HG02623 (cell line): ENCODE results near the gene DVL1.
"Not testable (repeated sequence)": the region's sequence is repeated elsewhere in the genome, so short reads cannot be mapped to it uniquely, and the experiment has no call there.

Source experiments
- ATAC-seq: cut with Tn5 transposase; IDR thresholded peaks from one replicate; pipeline ENCODE4 v1.9.1; 2021; ENCODE audit warnings: moderate library complexity; ENCODE audit not compliant: unreplicated experiment

DVL1 gene

DNA sequence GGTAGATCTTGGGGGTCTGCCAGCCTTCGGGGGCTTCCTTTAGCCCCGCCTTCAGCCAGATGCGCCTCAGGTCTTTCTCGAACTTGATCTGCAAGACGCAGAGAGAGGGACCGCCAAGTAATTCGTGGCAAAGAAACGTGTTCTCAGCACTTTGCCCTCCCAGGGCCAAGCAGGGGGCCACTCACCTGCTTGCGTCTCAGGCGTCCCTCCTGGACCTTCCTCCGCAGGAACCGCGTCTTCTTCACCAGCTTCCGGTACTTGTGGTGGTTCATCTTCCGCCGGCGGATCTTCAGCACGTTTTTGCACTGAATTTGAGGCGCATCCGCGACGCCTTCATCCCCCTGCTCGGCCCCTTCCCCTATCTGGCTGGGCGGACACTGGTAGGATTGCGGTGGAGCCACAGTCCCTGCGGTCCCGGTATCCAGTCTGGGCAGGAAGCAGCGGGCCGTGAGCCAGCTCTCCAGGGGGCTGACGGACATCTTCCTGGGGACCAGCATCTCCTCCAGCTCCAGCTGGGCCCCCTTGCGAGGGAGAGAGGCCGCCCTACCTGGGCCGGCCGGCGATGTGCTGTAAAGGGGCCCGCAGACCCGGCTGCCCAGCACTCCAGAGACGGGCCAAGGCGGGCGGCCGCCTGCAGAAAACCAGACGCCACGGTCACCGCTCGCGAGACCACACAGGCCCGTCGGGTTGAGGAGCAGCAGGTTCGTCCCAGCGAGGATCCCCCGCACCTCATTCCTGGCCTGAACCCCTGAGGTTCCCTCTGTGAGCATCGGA, 24.8 kb upstream of the DVL1 start:
- no peak for ATAC-seq

DNA sequence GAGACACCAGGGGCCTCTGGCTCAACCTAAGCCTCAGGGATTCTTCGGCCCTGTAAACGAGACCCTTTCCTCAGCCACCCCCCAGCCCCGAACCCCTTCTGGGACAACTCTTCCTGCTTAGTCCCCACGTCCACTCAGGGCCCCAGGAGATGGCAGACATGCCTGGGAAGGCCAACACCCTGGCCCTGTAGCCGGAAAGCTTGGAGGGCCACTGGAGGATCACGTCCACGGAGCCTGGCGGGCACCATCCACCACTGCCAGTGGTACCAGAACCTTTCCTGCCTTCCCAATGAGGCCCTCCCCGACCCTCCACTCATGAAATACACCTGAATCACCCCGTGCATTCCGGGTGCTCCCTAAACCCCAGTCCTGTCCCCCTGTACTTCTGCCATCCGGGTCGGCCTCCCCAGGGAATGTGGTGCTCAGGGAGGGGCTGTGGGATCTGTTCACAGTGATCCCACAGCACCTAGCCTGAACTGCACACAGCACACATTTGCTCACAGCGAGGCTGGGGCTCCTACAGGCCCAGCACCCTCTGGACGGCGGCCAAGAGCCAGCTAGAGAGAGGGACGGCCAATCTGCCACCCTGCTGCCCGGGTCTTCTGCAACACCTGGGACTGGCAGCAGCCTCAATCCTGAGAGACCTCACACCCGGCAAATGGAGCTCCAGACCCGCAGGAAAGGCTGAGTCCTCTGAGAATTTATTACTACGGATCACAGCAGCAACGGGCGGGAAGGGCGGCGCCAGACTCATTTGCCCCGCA, 24.0 kb upstream of the DVL1 start:
- ATAC-seq: no peak

DNA sequence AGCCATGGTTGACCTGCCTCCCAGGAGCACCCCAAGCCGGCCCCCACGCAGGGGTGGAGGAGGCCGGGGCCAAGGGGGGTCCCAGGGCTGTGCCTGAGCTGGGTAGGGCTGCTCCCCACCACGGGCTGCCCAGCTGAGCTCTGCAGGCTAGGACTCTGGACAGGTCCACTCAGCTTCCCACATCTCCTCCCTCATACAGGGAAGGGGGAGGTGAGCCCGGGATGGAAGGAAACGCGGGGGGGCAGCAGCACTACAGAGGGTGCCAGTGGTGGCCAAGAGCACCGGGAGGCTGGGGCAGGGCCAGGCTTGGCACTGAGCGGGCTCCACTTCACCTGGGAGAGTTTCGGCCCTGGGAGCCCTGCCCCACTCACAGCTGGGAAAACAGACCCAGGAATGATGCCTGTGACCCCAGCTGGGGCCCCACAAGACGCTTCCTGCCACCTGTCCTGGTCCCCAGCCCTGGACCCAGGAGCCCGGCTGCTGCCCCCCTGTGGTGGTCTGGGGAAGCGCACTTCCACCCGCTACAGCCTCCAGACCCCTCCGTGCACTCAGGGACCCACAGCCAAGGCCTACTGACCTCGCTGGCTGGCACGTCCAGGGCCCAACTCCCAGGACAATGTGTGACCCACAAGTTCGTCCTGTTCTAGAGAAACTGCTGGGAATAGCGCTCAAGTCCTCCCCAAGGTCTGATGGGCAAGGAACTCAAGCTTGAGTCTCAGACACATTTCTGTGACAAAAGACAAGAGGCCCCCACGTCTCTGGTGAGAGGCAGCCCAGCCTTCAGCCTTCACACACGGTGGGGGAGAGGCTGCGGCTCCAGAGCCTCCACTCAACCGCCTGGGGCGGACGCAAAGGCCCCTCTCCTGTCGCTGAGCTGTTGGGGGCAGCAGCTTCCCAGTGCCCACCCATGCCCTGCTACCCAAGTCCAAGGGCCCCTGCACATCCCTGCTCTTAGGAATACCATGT, 22.8 kb upstream of the DVL1 start:
- no peak for ATAC-seq

DNA sequence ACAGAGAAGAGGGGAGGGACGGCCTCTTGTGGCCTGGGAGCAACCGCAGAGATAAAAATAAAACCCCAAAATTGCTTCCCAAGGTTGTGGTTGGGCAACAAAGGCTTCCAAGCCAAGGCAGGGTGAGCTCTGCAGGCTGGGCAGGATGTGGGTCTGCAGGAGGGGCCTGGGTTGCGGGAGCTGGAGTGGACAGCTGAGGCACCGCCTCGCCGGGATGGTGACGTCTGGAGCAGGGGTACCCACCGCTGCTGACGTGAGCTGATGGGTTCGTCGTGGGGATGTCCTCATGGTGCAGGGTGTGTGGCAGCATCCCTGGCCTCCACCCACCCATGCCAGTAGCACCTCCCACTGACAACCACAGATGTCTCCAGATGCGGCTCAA, 22.1 kb upstream of the DVL1 start:
- no peak for ATAC-seq

DNA sequence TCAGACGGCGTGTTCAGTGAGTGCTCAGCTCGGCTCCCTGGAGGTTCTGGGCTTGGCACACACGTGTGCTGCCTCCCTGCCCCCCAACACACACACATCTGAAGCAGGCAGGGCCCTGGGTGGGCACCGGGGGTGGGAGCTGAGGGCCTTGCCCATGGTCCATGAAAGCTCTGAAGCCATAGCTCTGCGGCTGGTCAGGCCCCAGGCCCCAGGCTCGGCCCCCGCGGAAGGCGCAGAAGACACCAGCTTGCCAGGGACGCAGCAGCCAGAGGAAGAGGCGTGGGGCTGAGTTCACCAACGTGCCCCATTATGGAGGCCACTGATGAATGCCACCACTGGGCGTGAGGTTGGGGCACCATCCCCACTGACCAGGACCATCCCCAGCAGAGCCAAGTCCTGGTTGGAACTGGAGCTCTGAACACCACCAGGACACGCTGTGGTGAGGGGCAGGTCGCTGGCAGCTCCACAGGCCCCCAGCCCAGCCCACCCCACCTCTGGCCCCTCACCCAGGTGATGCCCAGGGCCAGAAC, 21.6 kb upstream of the DVL1 start:
- ATAC-seq: no peak

DNA sequence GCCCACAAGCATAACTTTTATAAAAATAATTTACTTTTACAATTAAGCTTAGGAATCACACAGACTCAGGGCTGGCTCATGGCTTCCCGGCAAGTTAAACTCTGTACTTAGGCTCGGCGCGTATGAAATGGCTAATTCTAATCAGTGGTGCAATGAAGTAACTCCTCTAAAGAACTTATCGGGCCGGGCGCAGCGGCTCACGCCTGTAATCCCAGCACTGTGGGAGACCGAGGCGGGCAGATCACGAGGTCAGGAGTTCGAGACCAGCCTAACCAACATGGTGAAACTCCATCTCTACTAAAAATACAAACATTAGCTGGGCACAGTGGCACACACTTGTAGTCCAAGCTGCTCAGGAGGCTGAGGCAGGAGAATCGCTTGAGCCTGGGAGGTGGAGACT, 20.9 kb upstream of the DVL1 start:
- ATAC-seq: not testable (repeated sequence)

DNA sequence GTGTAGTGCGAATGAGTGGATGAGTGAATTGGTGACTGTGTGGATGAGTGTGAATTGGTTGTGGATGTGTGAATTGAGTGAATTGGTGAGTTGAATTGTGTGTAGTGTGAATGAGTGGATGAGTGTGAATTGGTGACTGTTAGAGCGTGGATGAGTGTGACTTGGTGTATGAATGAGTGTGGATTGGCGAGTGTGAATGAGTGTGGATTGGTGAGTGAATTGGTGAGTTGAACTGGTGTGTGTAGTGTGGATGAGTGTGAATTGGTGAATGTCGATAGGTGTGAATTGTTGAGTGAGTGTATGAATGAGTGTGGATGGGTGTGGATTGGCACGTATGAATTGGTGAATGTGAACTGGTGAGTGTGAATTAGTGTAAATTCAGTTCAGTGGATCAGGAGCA, 18.1 kb upstream of the DVL1 start:
- ATAC-seq: no peak

DNA sequence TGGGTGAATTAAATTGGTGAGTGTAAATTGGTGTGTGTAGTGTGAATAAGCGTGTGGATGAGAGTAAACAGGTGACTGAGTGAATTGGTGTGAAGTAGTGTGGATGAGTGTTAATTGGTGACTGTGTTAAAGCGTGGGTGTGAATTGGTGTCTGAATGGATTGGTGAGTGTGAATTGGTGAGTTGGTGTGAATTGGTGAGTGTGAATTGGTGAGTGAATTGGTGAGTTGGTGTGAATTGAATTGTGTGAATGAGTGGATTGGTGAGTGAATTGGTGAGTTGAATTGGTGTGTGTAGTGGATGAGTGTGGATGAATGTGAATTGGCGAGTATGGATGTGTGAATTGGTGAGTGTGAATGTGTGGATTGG, 17.5 kb upstream of the DVL1 start:
- ATAC-seq: no peak

DNA sequence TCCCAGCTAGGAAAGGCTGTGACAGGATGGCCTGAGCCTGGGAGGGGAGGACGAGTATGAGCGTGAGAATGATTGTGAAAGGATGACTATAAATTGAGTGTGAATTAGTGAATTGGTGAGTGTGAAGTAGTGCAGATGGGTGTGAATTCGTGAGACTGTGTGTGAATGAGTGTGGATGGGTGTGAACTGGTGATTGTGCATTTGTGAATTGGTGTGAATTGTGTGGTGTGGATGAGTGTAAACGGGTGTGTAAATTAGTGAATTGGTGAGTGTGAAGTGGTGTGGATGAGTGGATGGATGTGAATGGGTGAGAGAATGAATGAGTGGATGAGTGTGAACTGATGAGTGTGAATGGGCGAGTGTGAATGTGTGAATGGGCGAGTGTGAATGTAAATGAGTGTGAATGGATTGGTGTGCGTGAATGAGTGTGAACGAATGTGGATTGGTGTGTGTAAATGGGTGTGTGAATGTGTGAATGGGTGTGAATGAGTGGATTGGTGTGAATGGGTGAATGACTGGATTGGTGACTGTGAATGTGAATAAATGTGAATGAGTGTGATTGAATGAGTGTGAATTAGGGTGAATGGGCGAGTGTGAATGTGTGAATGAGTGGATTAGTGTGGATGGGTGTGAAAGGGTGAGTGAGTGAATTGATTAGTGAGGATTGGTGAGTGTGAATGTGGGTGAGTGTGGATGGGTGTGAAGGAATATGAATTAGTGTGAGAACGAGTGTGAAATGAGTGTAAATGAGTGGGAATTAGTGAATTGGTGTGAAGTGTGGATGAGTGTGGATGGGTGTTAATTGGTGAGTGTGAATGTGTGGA, 16.9 kb upstream of the DVL1 start:
- ATAC-seq: no peak

DNA sequence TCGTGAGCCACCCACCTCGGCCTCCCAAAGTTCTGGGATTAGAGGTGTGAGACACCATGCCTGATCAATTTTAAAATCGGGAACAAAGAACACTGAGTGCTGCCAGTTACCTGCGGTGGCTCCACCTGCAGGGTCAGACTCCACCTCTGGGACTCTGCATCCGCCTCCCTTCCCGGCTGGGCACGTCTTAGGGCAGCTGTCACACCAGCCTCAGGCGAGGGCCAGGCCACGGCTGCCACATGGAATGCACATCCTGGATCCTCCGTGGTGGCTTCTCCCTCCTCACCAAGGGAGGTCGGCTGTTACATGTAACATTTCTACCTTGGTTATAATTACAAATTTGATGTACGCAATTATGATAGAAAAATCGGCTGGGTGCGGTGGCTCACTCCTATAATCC, 15.0 kb upstream of the DVL1 start:
- ATAC-seq: no peak

DNA sequence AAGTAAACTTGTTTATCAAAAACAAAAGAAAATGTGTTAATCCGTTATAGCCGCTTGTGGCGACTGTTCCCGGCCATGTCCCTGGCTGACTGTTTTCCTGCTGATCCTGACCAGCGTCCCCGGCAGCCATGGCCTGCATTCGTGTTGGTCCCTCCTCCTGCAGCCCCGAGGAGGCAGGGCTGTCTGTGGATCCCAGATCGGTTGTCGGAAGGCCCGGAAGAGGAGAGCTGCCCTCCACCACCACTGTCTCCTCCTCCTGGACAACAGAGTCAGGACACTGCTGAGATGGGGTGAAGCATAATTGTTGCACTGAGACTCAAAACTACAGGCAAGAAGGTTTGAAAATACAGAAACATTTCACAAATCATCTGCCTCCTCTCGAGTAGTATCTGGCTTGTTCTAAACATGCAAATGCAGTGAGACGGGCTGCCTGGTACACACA, 12.8 kb upstream of the DVL1 start:
- ATAC-seq: no peak

DNA sequence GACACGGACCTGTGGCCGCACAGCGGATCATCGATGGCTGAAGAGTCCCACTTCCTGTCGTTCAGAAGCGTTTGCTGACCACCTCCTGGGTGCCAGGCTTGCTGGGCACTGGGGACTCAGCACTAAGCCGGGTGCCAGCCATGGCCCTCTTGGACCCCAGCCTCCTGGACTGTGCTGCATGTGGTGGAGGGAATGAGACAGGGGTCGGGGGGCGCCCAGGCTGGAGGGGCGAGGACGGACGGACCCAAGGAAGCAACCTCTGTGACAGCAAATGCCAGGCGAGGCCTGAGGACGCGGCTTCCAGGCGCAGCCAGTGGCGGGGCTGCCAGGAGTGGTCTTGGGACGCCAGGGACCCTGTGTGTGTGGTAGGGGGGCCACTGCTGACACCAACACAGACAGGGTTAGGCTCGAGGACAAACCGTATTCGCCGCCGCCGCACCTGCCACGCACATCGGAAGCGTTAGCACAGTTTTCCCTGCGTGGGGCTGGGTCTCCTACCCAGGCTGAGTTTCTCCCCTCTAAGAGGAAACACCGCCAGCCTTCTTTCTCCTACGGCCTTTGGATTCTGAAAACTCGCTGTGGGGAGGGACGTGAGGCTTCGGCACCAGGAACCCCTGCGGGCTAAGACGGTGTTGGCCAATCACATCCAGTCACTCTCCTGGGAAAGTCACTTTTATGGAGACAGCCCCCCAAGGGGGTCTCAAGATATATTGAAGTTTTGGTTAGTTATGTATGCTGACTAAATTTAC, 12.2 kb upstream of the DVL1 start:
- ATAC-seq: no peak

DNA sequence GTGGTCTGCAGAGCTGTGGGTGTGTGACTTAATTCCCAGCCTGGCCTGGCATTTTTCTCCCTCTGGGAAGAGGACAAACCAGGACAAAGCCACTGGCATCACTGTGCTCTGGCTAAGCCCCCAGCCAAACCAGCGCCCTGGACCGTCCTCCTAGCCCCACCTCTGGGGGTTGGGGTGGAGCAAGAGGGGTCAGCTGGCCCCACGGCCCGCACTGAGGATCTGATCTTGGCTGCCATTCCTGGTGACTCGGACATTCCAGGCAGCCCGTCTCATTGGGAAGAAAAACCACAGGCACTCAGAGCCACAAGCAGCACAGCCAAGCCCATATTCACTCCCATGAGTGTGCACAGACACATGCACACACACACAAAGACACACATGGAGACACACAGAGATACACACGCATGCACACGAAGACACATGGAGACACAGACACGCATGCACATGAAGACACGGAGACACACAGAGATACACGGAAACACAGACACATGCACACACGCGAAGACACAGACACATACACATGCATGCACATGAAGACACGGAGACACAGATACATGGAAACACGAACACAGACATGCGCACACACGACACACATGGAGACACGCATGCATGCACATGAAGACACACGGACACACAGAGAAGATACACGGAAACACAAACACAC, 11.4 kb upstream of the DVL1 start:
- no peak for ATAC-seq

DNA sequence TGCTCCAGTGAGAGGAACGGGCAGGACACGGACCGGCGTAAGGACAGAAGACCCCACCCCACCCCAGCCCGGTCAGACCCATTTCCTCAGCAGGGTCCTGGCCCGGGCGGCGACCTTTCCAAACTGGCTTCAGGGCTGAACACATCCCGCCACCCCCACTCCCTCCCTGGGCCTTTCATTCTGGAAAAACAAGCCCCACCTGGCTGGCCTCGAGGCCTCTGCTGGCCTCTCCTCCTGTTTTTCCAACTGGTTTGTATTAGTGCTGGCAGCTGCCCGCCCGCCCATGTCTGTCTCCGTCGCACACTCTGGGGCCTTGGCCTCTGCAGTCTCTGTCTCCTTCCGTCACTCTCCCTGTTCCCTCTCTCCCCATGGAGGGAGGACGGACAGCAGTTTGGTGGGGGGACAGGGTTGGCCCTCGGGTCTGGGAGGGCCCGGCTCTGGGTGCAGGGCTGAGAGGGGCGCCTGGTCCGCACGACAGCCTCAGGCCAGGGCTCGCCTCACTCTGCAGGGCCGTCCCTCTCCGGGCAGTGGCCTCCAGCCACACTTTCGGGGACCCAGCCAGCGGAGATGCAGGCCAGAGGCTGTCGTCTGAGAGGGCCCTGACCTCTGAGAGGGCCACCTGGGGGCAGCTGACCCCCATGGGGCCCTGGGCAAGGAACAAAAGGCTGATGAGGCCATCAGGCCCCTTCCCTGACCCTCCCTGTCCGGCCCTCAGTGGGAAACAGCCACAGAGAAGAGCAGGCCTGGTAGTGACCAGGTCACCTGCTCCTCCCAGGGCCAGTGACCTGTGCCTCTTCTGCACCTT, 10.6 kb upstream of the DVL1 start:
- no peak for ATAC-seq

DNA sequence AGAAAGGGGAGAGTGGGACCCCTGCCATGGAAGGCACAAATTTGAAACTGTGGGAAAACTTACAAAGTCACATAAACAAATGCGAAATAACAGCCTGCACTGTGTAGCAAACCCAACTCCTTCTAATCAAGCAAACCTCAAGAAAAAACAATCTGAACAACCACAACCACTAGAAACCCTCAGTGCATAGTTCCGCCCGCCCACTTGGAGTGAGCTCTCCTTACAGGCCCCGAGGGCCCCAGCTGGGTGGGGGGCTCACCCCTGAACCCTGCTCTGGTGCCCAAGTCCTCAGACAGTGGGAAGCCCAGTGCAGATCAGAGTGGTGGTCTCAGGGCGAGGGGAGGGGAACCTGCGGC, 10.1 kb upstream of the DVL1 start:
- no peak for ATAC-seq

DNA sequence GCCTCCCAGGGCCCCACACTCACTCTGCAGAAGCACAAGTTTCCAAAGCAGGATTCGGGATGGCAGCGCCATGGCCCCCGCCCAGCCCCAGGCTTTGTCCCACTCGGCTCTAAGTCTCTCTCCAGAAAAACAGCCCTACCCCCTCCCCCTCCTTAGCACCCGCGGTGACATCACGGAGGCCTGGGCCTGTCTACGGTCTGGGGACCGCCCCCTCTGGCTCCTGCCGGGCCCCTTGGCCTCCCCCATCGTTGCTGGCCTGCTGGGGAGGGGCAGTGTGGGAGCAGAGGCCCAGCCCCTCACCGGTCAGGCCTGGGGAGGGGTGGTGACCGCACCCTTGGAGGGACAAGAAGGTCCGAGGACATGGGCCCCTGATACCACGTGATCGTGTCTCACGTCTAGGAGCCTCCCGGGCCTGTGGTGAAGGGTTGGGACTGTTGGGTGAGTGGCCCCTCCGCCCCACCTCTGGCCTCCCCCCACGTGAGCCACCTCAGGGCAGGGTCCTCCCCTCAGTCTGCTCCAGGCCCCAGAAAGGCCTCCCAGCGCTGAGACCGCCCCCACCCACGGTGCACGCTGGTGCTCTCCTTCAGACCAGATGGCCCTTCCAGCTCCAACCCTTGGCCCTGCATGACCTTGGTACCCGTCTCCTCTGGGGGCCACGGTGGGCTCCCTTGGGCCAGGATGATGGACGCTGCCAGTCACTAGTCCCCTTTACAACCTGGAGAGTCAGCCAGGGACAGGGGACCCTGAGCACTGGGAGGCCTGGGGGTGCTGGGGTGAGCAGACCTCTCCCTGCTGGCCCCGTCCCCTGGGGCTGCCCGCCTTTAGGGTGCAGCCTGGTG, 9.4 kb upstream of the DVL1 start, which contains the start of gene MXRA8:
MXRA8 (minus strand) TSS at position 123 of the 839 bp plus-strand sequence; CDS start at position 72, 51 bp downstream.
- ATAC-seq: no peak

DNA sequence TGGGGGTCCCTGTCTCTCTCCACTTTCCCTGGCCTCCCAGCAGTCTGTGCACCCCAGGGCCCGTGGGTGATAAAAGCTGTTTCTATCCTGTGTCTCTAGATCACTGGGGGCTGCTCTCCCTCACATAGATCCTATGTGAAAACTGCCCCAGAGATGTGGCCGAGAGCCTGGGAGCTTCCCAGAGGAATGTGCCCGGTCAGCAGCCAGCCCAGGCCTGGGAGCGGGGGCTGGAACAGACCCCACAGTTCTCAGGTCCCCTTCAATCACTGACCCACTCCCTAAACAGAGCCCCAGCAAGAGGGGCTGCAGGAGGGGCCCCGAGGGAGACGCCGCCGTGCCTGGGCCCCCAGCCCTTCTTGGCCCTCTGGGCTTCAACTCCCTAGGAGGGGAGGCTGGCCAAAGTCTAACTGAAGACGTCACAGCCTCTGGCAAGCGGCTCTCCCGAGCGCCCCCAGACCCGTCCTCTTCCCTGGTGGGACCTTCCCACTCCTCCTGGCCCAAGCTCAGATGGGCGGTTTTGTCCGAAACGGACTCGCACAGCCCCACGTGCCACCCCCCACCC, 8.7 kb upstream of the DVL1 start:
- ATAC-seq: no peak
